Right lobe of liver (tissue), 6 donors: ENCODE measurements around the gene MFSD12. TPM values are rescaled to one million over a fixed set of nuclear protein-coding genes. Genes with fewer than 3 reads are reported as not detected.

ENCODE experiments used
- ATAC-seq, 4 donors: fragments of 200-7000 bp; cut with Tn5 transposase; one replicate each; pipeline ENCODE4 v1.9.1; 2020; ENCODE audit warnings: mild to moderate bottlenecking in 4 of 4, moderate library complexity in 4 of 4
- DNase-seq, 3 donors: peaks; one replicate each; pipeline ENCODE4 v3.0.0-alpha.2; 2020
- H3K27ac ChIP-seq, 3 donors: fragments of 200-600 bp; one replicate each; pipeline ENCODE4 v1.8.0; 2022
- H3K27me3 ChIP-seq, 2 donors: fragments of 200-600 bp; one replicate each; pipeline ENCODE4 v1.8.0; 2022
- H3K36me3 ChIP-seq, 4 donors: fragments of 200-600 bp; sonication (generic) in 1 of 4; one replicate each; pipeline versions ENCODE4 v1.5.1 to v1.8.0; 2017 to 2022; ENCODE audit warnings: control low read depth in 1 of 4
- H3K4me1 ChIP-seq, 4 donors: fragments of 200-600 bp; sonication (generic) in 1 of 4; one replicate each; pipeline versions ENCODE4 v1.5.1 to v1.8.0; 2017 to 2022; ENCODE audit warnings: control low read depth in 1 of 4
- H3K4me3 ChIP-seq, 3 donors: fragments of 200-600 bp; one replicate each; pipeline ENCODE4 v1.8.0; 2022
- H3K9me3 ChIP-seq, 4 donors: fragments of 200-600 bp; sonication (generic) in 1 of 4; one replicate each; pipeline versions ENCODE4 v1.5.1 to v1.8.0; 2017 to 2022; ENCODE audit warnings: control low read depth in 1 of 4
- CTCF ChIP-seq, 4 donors: fragments of 200-600 bp in 3 of 4; fragments of 450-650 bp in 1 of 4; IDR thresholded peaks; one replicate each; pipeline versions ENCODE4 v1.5.1 to v1.8.0; 2016 to 2022; ENCODE audit warnings: antibody characterized with exemption in 4 of 4, mild to moderate bottlenecking in 2 of 4
- POLR2A ChIP-seq: fragments of 450-650 bp; IDR thresholded peaks from one replicate; pipeline ENCODE4 v1.6.1; 2017; ENCODE audit warnings: antibody characterized with exemption, mild to moderate bottlenecking
- WGBS: methylation state at CpG from one replicate; pipeline ENCODE4 v1.1.6; 2018; ENCODE audit warnings: low coverage, low lambda C conversion rate; ENCODE audit not compliant: insufficient coverage; ENCODE audit errors: missing lambda C conversion rate; 5-methylcytosine and 5-hydroxymethylcytosine counted together
- intact Hi-C, 2 donors: fragments of 100-400 bp; cut with DNase I; formaldehyde crosslinking; loops; one replicate each; pipeline versions ENCODE4 v1.11.2 to v1.14.1; 2022
- total RNA-seq, 6 experiments: library from RNA; depleted of rRNA in 2 of 6; stranded (reverse); fragments of >200 nt in 2 of 6; fragmentation: NEBNext Ultra II Directional in 3 of 6; extraction: Animal tissue kit (Norgen Biotek cat#: 25700) in 3 of 6; gene quantifications; one replicate each; pipeline versions ENCODE4 v1.1.0 to v1.2.4, GENCODE V29; 2016 to 2023
- donor health status: DM: no; HTN: yes; CAD: no.
- donor health status: DM: no; HTN: no; CAD: no.
- donor health status: DM: no; HTN: no; CAD: no.
- donor health status: DM: no; HTN: yes; CAD: no.
- donor health status: DM: no; HTN: yes; CAD: no.

The MFSD12 gene
- total RNA-seq, 6 experiments from 2014 or later = 23.8 to 114 (median 31.5) TPM

DNA sequence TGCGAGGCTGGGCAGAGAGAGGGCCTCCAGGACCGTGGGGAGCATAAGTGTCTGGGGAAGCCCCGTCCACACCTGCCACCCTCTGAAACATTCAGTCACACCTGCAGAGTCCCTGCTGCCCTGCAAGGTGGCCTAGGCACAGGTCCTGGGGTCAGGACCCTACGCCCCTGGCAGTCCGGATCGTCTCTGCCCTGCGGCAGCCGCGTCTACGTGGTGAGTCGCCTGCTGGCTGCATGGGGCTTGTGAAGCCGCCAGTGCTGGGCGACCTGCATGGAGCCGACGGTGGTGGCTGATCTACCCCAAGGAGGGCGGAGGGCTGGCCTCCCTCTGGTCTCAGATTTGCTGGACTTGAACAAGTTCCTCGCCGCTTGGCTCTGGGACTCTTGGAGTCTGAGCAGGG, 38.3 kb downstream of the MFSD12 start:
- TF ChIP-seq CTCF (IDR thresholded peaks at IDR 0.05) (no peak), POLR2A (no peak)
- Histone ChIP-seq H3K36me3 (peaks cover 0 to 13% (median 0%) of the 10 kb centered on the region in 4 donors), H3K27me3 (no peaks in the 10 kb centered on the region), H3K4me3 (no peak overlapping the region), H3K27ac (no peak overlapping the region), H3K9me3 (no peaks in the 10 kb centered on the region), H3K4me1 (peaks cover 0 to 38% (median 14%) of the 10 kb centered on the region in 4 donors)
- peak in 1 of 3 donors; percentile 18 for DNase-seq
- ATAC-seq = no peak
- WGBS = 60% methylated on average over 2 of the region's 18 CpGs
- intact Hi-C loops = no loop called here

DNA sequence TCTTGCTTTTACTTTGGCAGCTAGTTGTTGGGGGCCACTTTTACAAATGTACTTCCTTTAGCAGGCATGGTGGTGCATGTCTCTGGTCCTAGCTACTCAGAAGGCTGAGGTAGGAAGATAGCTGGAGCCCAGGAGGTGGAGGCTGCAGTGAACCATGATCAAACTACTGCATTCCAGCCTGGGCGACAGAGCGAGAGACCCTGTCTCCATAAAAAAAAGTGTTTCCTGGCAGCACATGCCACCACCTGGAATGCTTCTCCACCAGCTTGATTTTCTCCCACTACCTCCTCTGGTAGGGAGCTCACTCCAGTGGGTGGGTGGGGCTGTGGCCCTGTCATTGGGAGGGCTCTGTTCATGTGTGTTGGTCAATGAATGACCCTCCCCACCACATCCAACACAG, 38.7 kb downstream of the MFSD12 start:
- Histone ChIP-seq H3K27me3 (no peaks in the 10 kb centered on the region), H3K27ac (peak overlapping the region in 1 of 3 donors; percentile 83), H3K9me3 (no peaks in the 10 kb centered on the region), H3K4me3 (no peak overlapping the region), H3K36me3 (peaks cover 0 to 10% (median 0%) of the 10 kb centered on the region in 4 donors), H3K4me1 (peaks cover 0 to 33% (median 14%) of the 10 kb centered on the region in 4 donors)
- DNase-seq = no peak
- intact Hi-C loops = no loop called here
- no peak for TF ChIP-seq CTCF (IDR thresholded peaks at IDR 0.05)
- TF ChIP-seq POLR2A = no peak
- WGBS = 92% methylated on average over 2 of the region's 2 CpGs
- ATAC-seq = no peak

- Histone ChIP-seq H3K9me3 (no peaks in the 10 kb centered on the region), H3K27me3 (no peaks in the 10 kb centered on the region), H3K4me1 (peaks cover 0 to 31% (median 14%) of the 10 kb centered on the region in 4 donors), H3K27ac (peak overlapping the region in 2 of 3 donors; percentile 25 to 83), H3K36me3 (peaks cover 0 to 8% (median 0%) of the 10 kb centered on the region in 4 donors), H3K4me3 (no peak overlapping the region)
- TF ChIP-seq POLR2A = no peak
- ATAC-seq = no peak
- intact Hi-C loops = no loop called here
- no peak for DNase-seq
- 57% methylated on average over 4 of the region's 10 CpGs for WGBS
These were observed 39.1 kb downstream of the MFSD12 start for GRCh38 chr19:3518255-3518654.

DNA sequence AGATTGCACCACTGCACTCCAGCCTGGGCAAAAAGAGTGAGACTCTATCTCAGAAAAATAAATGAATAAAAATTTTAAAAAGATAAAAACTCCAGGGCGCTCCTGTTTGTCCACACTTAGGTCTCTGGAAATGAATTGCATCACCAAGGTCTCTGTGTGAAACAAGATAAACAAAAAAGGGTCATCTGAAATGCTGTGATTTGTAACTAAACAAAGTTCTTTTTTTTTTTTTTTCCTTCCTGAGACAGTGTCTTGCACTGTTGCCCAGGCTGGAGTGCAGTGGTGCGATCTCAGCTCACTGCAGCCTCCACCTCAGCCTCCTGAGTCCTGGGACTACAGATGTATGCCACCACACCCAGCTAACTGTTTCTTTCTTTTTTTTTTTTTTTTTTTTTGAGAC, 39.7 kb downstream of the MFSD12 start:
- TF ChIP-seq CTCF (IDR thresholded peaks at IDR 0.05) = no peak
- no peak for TF ChIP-seq POLR2A
- H3K9me3 ChIP-seq = no peaks in the 10 kb centered on the region
- ATAC-seq (peak; percentile 31 to 55 (median 50)), DNase-seq (no peak)
- peaks cover 0 to 36% (median 17%) of the 10 kb centered on the region in 4 donors for H3K4me1 ChIP-seq
- peak overlapping the region; percentile 30 to 83 (median 65) for H3K27ac ChIP-seq
- H3K4me3 ChIP-seq = no peak overlapping the region
- no peaks in the 10 kb centered on the region for H3K27me3 ChIP-seq
- H3K36me3 ChIP-seq = peaks cover 0 to 8% (median 0%) of the 10 kb centered on the region in 4 donors
- 15% methylated on average over 2 of the region's 2 CpGs for WGBS
- intact Hi-C loops = no loop called here

DNA sequence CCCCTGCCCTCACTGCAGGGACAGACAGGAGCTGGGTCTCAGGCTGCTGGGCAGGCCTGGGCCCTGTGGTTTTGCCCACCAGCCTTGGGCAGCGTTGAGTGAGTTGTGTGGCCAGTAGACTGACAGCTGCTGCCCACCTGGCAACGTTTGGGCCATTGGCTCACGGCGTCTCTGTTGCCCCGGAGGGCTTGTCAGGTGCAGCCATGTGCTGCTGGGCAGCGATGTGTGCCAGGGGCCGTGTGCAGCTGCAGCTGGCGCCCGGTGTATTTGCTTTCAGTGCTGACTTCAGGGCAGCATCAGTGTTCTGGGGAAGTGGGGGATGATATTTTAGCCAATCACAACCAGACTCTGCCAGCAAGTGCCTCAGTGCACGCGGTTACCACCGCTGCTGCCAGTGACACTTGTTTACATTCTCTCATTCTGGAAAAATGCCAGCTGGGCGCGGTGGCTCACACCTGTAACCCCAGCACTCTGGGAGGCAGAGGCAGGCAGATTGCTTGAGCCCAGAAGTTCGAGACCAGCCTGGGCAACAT, 40.6 kb downstream of the MFSD12 start:
- DNase-seq = peak; percentile 73 to 91 (median 89)
- Histone ChIP-seq H3K9me3 (no peaks in the 10 kb centered on the region), H3K27me3 (no peaks in the 10 kb centered on the region), H3K4me3 (no peak overlapping the region), H3K36me3 (peaks cover 0 to 8% (median 0%) of the 10 kb centered on the region in 4 donors), H3K27ac (peak overlapping the region; percentile 30 to 83 (median 65)), H3K4me1 (peaks cover 0 to 44% (median 20%) of the 10 kb centered on the region in 4 donors)
- intact Hi-C loops = no loop called here
- ATAC-seq = peak; percentile 79 to 87 (median 82)
- 23% methylated on average over 5 of the region's 15 CpGs for WGBS
- TF ChIP-seq POLR2A = no peak
- TF ChIP-seq CTCF (IDR thresholded peaks at IDR 0.05) = no peak
